H1 (cell line): ENCODE data around the gene GRID2.

Experiments used
- EP300 ChIP-seq, 2 experiments: IDR thresholded peaks; 1 replicate in 1 of 2; 2 replicates in 1 of 2; pipeline ENCODE4 v1.6.1; 2011 to 2012; ENCODE audit warnings: low read depth in 2 of 2, low read length in 2 of 2, mild to moderate bottlenecking in 2 of 2, borderline replicate concordance in 1 of 2, inconsistent platforms in 1 of 2, moderate library complexity in 1 of 2
- EZH2 ChIP-seq: fragments of 200-600 bp; sonication (generic); IDR thresholded peaks from 2 replicates; pipeline ENCODE4 v1.7.1; 2012; ENCODE audit warnings: low read depth, mild to moderate bottlenecking, moderate library complexity, low read length, inconsistent platforms; ENCODE audit not compliant: severe bottlenecking
- POLR2AphosphoS5 ChIP-seq: IDR thresholded peaks from 2 replicates; pipeline ENCODE4 v1.6.1; 2011; ENCODE audit warnings: low read depth, low read length
- RNF2 ChIP-seq: fragments of 200-900, 300-1000 bp; sonication (generic); IDR thresholded peaks from 2 replicates; pipeline ENCODE4 v1.7.1; 2016; ENCODE audit warnings: borderline replicate concordance, low read depth, mild to moderate bottlenecking, antibody characterized with exemption, low read length; ENCODE audit not compliant: poor library complexity, severe bottlenecking; ENCODE audit errors: missing control alignments
- TAF1 ChIP-seq: IDR thresholded peaks from 2 replicates; pipeline ENCODE4 v1.6.1; 2011; ENCODE audit warnings: mild to moderate bottlenecking, low read depth, low read length
- TF ChIP-seq, protein P1 (sequence below), 3 experiments: IDR thresholded peaks; 1 replicate in 2 of 3; 2 replicates in 1 of 3; pipeline versions ENCODE4 v1.5.1 to v1.6.1; 2011; ENCODE audit warnings: low read length in 3 of 3, mild to moderate bottlenecking in 3 of 3, inconsistent platforms in 2 of 3, low read depth in 1 of 3, moderate library complexity in 1 of 3; ENCODE audit not compliant: insufficient read depth in 1 of 3; ENCODE audit errors: control extremely low read depth in 1 of 3
- TF ChIP-seq, protein P2 (sequence below): IDR thresholded peaks from 2 replicates; pipeline ENCODE4 v1.6.1; 2012; ENCODE audit warnings: low read length, inconsistent platforms

DNA sequence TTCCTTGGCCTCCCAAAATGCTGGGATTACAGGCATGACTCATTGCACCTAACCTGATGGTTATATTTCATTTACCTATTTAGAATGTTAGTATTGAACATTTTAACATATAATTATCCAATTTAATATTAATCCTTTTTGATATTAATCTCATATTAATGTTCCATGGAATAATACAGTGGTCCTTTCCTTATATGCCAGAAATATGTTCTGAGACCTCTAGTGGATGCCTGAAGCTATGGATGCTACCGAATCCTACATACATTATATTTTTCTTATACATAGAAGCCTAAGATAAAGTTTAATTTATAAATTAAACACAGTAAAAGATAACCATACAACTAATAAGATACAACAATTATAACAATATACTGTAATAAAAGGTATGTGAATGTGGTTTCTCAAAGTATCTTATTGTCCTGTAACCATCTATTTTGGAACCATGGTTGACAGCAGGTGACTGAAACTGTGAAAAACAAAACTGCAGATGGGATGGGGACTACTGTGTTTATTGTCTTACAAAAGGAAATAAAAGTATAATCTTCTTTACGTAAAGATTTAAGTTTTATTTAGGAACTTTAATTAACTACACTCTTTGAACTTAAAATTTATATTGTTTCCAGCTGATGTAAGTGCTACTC lies 431.4 kb downstream of the GRID2 start:
- no peak for TF ChIP-seq POLR2AphosphoS5
- TF ChIP-seq, protein P1, sequence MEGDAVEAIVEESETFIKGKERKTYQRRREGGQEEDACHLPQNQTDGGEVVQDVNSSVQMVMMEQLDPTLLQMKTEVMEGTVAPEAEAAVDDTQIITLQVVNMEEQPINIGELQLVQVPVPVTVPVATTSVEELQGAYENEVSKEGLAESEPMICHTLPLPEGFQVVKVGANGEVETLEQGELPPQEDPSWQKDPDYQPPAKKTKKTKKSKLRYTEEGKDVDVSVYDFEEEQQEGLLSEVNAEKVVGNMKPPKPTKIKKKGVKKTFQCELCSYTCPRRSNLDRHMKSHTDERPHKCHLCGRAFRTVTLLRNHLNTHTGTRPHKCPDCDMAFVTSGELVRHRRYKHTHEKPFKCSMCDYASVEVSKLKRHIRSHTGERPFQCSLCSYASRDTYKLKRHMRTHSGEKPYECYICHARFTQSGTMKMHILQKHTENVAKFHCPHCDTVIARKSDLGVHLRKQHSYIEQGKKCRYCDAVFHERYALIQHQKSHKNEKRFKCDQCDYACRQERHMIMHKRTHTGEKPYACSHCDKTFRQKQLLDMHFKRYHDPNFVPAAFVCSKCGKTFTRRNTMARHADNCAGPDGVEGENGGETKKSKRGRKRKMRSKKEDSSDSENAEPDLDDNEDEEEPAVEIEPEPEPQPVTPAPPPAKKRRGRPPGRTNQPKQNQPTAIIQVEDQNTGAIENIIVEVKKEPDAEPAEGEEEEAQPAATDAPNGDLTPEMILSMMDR (IDR thresholded peaks at IDR 0.05; ENCODE audit: control extremely low read depth in 1 of 3, insufficient read depth in 1 of 3, low read depth in 1 of 3, low read length in 3 of 3) = no peak
- no peak for TF ChIP-seq EZH2
- TF ChIP-seq RNF2 = no peak
- TF ChIP-seq EP300 (IDR thresholded peaks at IDR 0.05; ENCODE audit: borderline replicate concordance in 1 of 2, low read depth in 2 of 2, low read length in 2 of 2) = no peak
- TF ChIP-seq TAF1 = no peak
- TF ChIP-seq, protein P2, sequence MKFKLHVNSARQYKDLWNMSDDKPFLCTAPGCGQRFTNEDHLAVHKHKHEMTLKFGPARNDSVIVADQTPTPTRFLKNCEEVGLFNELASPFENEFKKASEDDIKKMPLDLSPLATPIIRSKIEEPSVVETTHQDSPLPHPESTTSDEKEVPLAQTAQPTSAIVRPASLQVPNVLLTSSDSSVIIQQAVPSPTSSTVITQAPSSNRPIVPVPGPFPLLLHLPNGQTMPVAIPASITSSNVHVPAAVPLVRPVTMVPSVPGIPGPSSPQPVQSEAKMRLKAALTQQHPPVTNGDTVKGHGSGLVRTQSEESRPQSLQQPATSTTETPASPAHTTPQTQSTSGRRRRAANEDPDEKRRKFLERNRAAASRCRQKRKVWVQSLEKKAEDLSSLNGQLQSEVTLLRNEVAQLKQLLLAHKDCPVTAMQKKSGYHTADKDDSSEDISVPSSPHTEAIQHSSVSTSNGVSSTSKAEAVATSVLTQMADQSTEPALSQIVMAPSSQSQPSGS = no peak
